Measurements from ENCODE around the gene MAST4. TPM values are rescaled to one million over a fixed set of nuclear protein-coding genes. Genes with fewer than 3 reads are reported as not detected.

The MAST4 gene
- total RNA-seq, 1 donor from 2014 or later = 11.3 TPM

DNA sequence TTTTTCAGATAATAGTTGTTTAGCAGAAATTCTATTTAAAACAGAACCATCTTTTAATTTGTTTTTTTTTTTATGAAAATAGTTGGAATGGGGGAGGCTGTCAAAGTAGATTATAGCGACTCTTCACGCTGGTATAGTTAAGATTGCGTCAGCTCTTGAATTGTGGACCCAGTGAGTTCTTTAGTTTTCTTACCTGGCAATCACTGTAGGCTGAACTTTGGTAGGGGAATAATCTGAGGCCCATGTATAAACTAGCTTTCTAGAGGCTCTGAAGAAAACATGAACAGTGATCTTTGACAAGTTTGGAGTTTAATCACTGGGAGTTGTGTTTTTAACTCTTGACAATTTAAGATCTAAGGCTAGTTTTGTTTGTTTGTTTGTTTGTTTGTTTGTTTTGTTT, 519.6 kb downstream of the MAST4 start:
- peaks cover 4% of the 10 kb centered on the region for H3K36me3 Mint-ChIP-seq (ENCODE audit: low read depth)
- H3K27me3 Mint-ChIP-seq (ENCODE audit: low read depth) = no peaks in the 10 kb centered on the region
- no peaks in the 10 kb centered on the region for H3K4me1 Mint-ChIP-seq (ENCODE audit: low read depth)
- TF ChIP-seq CTCF (IDR thresholded peaks at IDR 0.05) = no peak
- DNase-seq (ENCODE audit: low spot score) = no peak
- no peak overlapping the region for H3K4me3 Mint-ChIP-seq (ENCODE audit: unreplicated experiment)
- H3K27ac Mint-ChIP-seq (ENCODE audit: unreplicated experiment) = no peak overlapping the region
- no peaks in the 10 kb centered on the region for H3K9me3 Mint-ChIP-seq (ENCODE audit: low read depth)

DNA sequence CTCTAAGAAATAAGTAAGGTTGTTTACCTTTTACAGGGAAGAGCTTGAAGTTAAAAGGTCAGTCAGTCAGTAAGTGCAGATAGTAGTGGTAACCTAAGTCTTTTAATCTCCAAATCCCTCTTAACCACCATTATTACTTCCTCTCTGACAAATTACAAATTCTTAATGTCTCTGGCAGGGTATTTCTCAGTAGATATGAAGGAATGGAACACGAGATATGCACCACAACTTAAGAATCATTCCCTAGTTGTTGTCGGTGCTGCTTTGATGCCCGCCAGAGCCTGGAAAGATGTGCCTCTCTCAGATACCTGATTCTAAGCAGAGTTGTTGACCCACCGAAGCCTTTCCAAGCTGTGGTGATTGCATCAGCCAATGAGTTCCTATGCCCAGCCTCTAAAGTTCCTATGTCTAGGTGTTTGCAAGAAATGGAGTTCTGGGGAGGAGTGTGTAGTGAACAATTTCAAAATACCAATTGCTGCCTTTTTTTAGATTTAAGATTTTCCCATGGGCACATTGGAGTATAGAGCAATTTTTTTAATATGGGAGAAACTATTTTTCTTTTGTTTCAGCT, 521.9 kb downstream of the MAST4 start:
- Mint-ChIP-seq H3K27me3 (ENCODE audit: low read depth) (no peaks in the 10 kb centered on the region), H3K36me3 (ENCODE audit: low read depth) (peaks cover 9% of the 10 kb centered on the region), H3K4me1 (ENCODE audit: low read depth) (no peaks in the 10 kb centered on the region), H3K4me3 (ENCODE audit: unreplicated experiment) (no peak overlapping the region), H3K9me3 (ENCODE audit: low read depth) (no peaks in the 10 kb centered on the region), H3K27ac (ENCODE audit: unreplicated experiment) (no peak overlapping the region)
- DNase-seq (ENCODE audit: low spot score) = no peak
- no peak for TF ChIP-seq CTCF (IDR thresholded peaks at IDR 0.05)

- H3K4me1 Mint-ChIP-seq (ENCODE audit: low read depth) = no peaks in the 10 kb centered on the region
- no peak overlapping the region for H3K27ac Mint-ChIP-seq (ENCODE audit: unreplicated experiment)
- peaks cover 9% of the 10 kb centered on the region for H3K36me3 Mint-ChIP-seq (ENCODE audit: low read depth)
- TF ChIP-seq CTCF (IDR thresholded peaks at IDR 0.05) = no peak
- H3K9me3 Mint-ChIP-seq (ENCODE audit: low read depth) = no peaks in the 10 kb centered on the region
- no peak for DNase-seq (ENCODE audit: low spot score)
- no peak overlapping the region for H3K4me3 Mint-ChIP-seq (ENCODE audit: unreplicated experiment)
- H3K27me3 Mint-ChIP-seq (ENCODE audit: low read depth) = no peaks in the 10 kb centered on the region
Measured at GRCh38 chr5:67119010-67119409, 522.8 kb downstream of the MAST4 start.

DNA sequence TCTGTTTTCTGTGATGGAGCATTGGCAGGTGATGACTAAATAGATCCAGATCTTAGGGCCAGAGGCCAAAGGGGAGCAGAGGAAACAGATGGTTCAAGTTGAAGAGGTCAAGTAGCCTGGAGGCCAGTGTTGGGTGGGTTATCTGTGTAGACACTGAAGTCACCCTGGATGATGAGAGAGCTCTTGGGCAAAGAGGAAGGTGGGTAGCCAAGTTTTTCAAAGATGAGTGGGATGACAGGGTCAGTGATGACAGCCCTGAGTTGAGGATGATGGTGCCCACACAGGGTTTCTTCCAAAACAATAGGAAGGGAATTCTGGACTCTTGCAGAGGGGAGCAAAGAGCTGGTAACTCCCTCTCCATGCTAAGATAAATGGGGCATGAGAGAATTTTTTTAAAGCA, 523.8 kb downstream of the MAST4 start:
- TF ChIP-seq CTCF (IDR thresholded peaks at IDR 0.05) = no peak
- H3K4me3 Mint-ChIP-seq (ENCODE audit: unreplicated experiment) = no peak overlapping the region
- no peaks in the 10 kb centered on the region for H3K4me1 Mint-ChIP-seq (ENCODE audit: low read depth)
- no peaks in the 10 kb centered on the region for H3K9me3 Mint-ChIP-seq (ENCODE audit: low read depth)
- H3K27ac Mint-ChIP-seq (ENCODE audit: unreplicated experiment) = no peak overlapping the region
- H3K27me3 Mint-ChIP-seq (ENCODE audit: low read depth) = no peaks in the 10 kb centered on the region
- peaks cover 12% of the 10 kb centered on the region for H3K36me3 Mint-ChIP-seq (ENCODE audit: low read depth)
- DNase-seq (ENCODE audit: low spot score) = no peak

DNA sequence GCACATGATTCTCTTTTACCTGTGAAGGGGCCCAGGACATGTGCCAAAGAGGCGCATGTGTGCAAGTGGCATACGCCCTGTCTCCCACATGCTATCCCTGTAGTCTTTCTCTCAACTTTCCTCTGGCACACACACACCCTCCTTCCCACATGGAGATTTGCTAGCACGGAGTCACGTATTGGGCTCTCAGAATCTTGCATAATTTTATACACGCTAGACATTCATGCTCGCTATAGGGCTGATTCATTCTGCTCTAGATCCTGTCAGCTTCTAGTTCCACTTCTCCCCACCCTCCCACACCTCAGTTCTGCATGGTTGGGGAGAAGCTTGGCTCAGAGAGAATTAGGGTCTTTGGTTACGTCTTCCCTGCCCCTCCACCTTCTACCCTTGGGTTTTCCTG, 527.6 kb downstream of the MAST4 start:
- no peaks in the 10 kb centered on the region for H3K4me1 Mint-ChIP-seq (ENCODE audit: low read depth)
- H3K9me3 Mint-ChIP-seq (ENCODE audit: low read depth) = peaks cover 6% of the 10 kb centered on the region
- no peak overlapping the region for H3K4me3 Mint-ChIP-seq (ENCODE audit: unreplicated experiment)
- no peak overlapping the region for H3K27ac Mint-ChIP-seq (ENCODE audit: unreplicated experiment)
- no peaks in the 10 kb centered on the region for H3K27me3 Mint-ChIP-seq (ENCODE audit: low read depth)
- H3K36me3 Mint-ChIP-seq (ENCODE audit: low read depth) = peaks cover 20% of the 10 kb centered on the region
- DNase-seq (ENCODE audit: low spot score) = no peak
- TF ChIP-seq CTCF (IDR thresholded peaks at IDR 0.05) = no peak
